ENCODE results near the gene CTDSPL2. TPM values are rescaled to one million over a fixed set of nuclear protein-coding genes. Genes with fewer than 3 reads are reported as not detected.

The CTDSPL2 gene
- total and polyA plus RNA-seq, 2 experiments from 2014 or later, result 42.2 to 86.2 TPM

- Histone ChIP-seq H3K4me3 (no peak overlapping the region), H3F3A (replicated peaks; ENCODE audit: low read depth) (no peaks in the 10 kb centered on the region), H3K4me1 (ENCODE audit: insufficient read depth) (no peaks in the 10 kb centered on the region), H2AFZ (no peak overlapping the region), H3K79me2 (replicated peaks; ENCODE audit: insufficient read depth) (no peaks in the 10 kb centered on the region; the same call in 1 of the 2 replicates), H3K27me3 (ENCODE audit: insufficient read depth) (no peaks in the 10 kb centered on the region), H4K20me1 (replicated peaks; ENCODE audit: insufficient read depth) (no peaks in the 10 kb centered on the region), H3K9me2 (ENCODE audit: insufficient read depth) (no peaks in the 10 kb centered on the region), H3K4me2 (no peak overlapping the region), H3K27ac (ENCODE audit: low read depth) (peak overlapping the region; percentile 41; the same call in 1 of the 2 replicates), H3K36me3 (ENCODE audit: insufficient read depth) (no peaks in the 10 kb centered on the region; the same call in 1 of the 2 replicates)
- Mint-ChIP-seq H3K4me1 (no peaks in the 10 kb centered on the region), H3K27me3 (ENCODE audit: insufficient read depth, low read depth, poor library complexity) (no peaks in the 10 kb centered on the region), H3K9me3 (no peaks in the 10 kb centered on the region), H3K4me3 (no peak overlapping the region), H3K27ac (no peak overlapping the region), H3K36me3 (ENCODE audit: low read depth) (peaks cover 3% of the 10 kb centered on the region; the same call in 1 of the 3 replicates)
- TF ChIP-seq CTCF (conservative IDR thresholded peaks at IDR 0.05; ENCODE audit: low read depth in 2 of 2), result no peak
- no peak for TF ChIP-seq EZH2phosphoT487 (IDR thresholded peaks at IDR 0.05; ENCODE audit: unreplicated experiment)
- TF ChIP-seq EZH2 (IDR thresholded peaks at IDR 0.05; ENCODE audit: low read depth, unreplicated experiment), result no peak
- TF ChIP-seq REST (IDR thresholded peaks at IDR 0.05; ENCODE audit: unreplicated experiment), result no peak
- no peak for TF ChIP-seq STAT1 (IDR thresholded peaks at IDR 0.05; ENCODE audit: unreplicated experiment)
- TF ChIP-seq POLR2AphosphoS5 (IDR thresholded peaks at IDR 0.05; ENCODE audit: low read depth), result no peak
- no peak for ATAC-seq
- no peak for DNase-seq (ENCODE audit: low spot score)
Measured at GRCh38 chr15:44394562-44394961, 32.9 kb upstream of the CTDSPL2 start.

GRCh38 chr15:44397869-44398268 is 29.6 kb upstream of the CTDSPL2 start:
- no peak overlapping the region for H3K4me2 ChIP-seq
- Mint-ChIP-seq H3K9me3 (no peaks in the 10 kb centered on the region), H3K27ac (no peak overlapping the region), H3K4me1 (no peaks in the 10 kb centered on the region), H3K27me3 (ENCODE audit: insufficient read depth, low read depth, poor library complexity) (no peaks in the 10 kb centered on the region), H3K36me3 (ENCODE audit: low read depth) (no peaks in the 10 kb centered on the region), H3K4me3 (no peak overlapping the region)
- H3K9me2 ChIP-seq (ENCODE audit: insufficient read depth), result no peaks in the 10 kb centered on the region
- H3K4me3 ChIP-seq, result no peak overlapping the region
- no peaks in the 10 kb centered on the region for H3K36me3 ChIP-seq (ENCODE audit: insufficient read depth)
- no peaks in the 10 kb centered on the region for H3K27me3 ChIP-seq (ENCODE audit: insufficient read depth)
- no peaks in the 10 kb centered on the region; the same call in 1 of the 2 replicates for H3K79me2 ChIP-seq (replicated peaks; ENCODE audit: insufficient read depth)
- H3F3A ChIP-seq (replicated peaks; ENCODE audit: low read depth), result no peaks in the 10 kb centered on the region
- H4K20me1 ChIP-seq (replicated peaks; ENCODE audit: insufficient read depth), result no peaks in the 10 kb centered on the region
- DNase-seq (ENCODE audit: low spot score) (no peak), ATAC-seq (no peak)
- no peak overlapping the region for H3K27ac ChIP-seq (ENCODE audit: low read depth)
- no peak overlapping the region for H2AFZ ChIP-seq
- no peaks in the 10 kb centered on the region for H3K4me1 ChIP-seq (ENCODE audit: insufficient read depth)
- no peak for TF ChIP-seq ZNF114 (CRISPR knock-in tag; IDR thresholded peaks at IDR 0.05)
- no peak for TF ChIP-seq EZH2phosphoT487 (IDR thresholded peaks at IDR 0.05; ENCODE audit: unreplicated experiment)
- no peak for TF ChIP-seq NANOG (IDR thresholded peaks at IDR 0.05; ENCODE audit: borderline replicate concordance)
- TF ChIP-seq CTCF (conservative IDR thresholded peaks at IDR 0.05; ENCODE audit: low read depth in 2 of 2), result no peak
- TF ChIP-seq STAT1 (IDR thresholded peaks at IDR 0.05; ENCODE audit: unreplicated experiment), result no peak
- no peak for TF ChIP-seq JUNB (IDR thresholded peaks at IDR 0.05; ENCODE audit: unreplicated experiment)
- no peak for TF ChIP-seq CREB1 (CRISPR knock-in tag; IDR thresholded peaks at IDR 0.05; ENCODE audit: low read depth)
- TF ChIP-seq POLR2AphosphoS5 (IDR thresholded peaks at IDR 0.05; ENCODE audit: low read depth), result no peak
- no peak for TF ChIP-seq REST (IDR thresholded peaks at IDR 0.05; ENCODE audit: unreplicated experiment)
- TF ChIP-seq EZH2 (IDR thresholded peaks at IDR 0.05; ENCODE audit: low read depth, unreplicated experiment), result no peak
- TF ChIP-seq ETS1 (IDR thresholded peaks at IDR 0.05), result no peak
